MM.1S (cell line): ENCODE measurements around the gene ADIRF.

Experiments
- DNase-seq: peaks from one replicate; pipeline ENCODE4 v3.0.0-alpha.2; 2015
- H2AFZ ChIP-seq: fragments of 300-600 bp; sonication (generic); 2 replicates; pipeline ENCODE4 v1.6.0; 2016; ENCODE audit warnings: antibody characterized with exemption, low read length
- H3F3A ChIP-seq: fragments of 300-600 bp; sonication (generic); 2 replicates; pipeline ENCODE4 v1.6.1; 2016; ENCODE audit warnings: mild to moderate bottlenecking, antibody characterized with exemption, low read length, moderate library complexity, mixed read lengths; ENCODE audit not compliant: insufficient read depth
- H3K27ac ChIP-seq: fragments of 300-600 bp; sonication (generic); 2 replicates; pipeline ENCODE4 v1.5.1; 2016; ENCODE audit warnings: mild to moderate bottlenecking, low read length
- H3K27me3 ChIP-seq: fragments of 300-600 bp; sonication (generic); replicated peaks from 2 replicates; pipeline ENCODE4 v1.6.0; 2016; ENCODE audit warnings: low read length; ENCODE audit not compliant: insufficient read depth
- H3K36me3 ChIP-seq: fragments of 300-600 bp; sonication (generic); replicated peaks from 2 replicates; pipeline ENCODE4 v1.6.1; 2016; ENCODE audit warnings: mild to moderate bottlenecking, low read length, mixed read lengths; ENCODE audit not compliant: insufficient read depth
- H3K4me1 ChIP-seq: fragments of 300-600 bp; sonication (generic); 2 replicates; pipeline ENCODE4 v1.6.1; 2016; ENCODE audit warnings: low read length, mixed read lengths
- H3K4me2 ChIP-seq: fragments of 300-600 bp; sonication (generic); 2 replicates; pipeline ENCODE4 v1.6.0; 2016; ENCODE audit warnings: low read depth, low read length
- H3K4me3 ChIP-seq: fragments of 300-600 bp; sonication (generic); 2 replicates; pipeline ENCODE4 v1.5.1; 2016; ENCODE audit warnings: low read length, mixed read lengths
- H3K79me2 ChIP-seq: fragments of 300-600 bp; sonication (generic); 2 replicates; pipeline ENCODE4 v1.6.1; 2016; ENCODE audit warnings: mixed run types, low read length, mixed read lengths
- H3K9ac ChIP-seq: fragments of 300-600 bp; sonication (generic); 2 replicates; pipeline ENCODE4 v1.6.1; 2016; ENCODE audit warnings: low read length, mixed read lengths
- H3K9me2 ChIP-seq: fragments of 300-600 bp; sonication (generic); replicated peaks from 2 replicates; pipeline ENCODE4 v1.6.1; 2016; ENCODE audit warnings: mild to moderate bottlenecking, low read length, mixed read lengths; ENCODE audit not compliant: insufficient read depth
- H3K9me3 ChIP-seq: fragments of 300-600 bp; sonication (generic); replicated peaks from 2 replicates; pipeline ENCODE4 v1.6.1; 2016; ENCODE audit warnings: mild to moderate bottlenecking, low read length, mixed read lengths; ENCODE audit not compliant: insufficient read depth
- H4K20me1 ChIP-seq: fragments of 300-600 bp; sonication (generic); 2 replicates; pipeline ENCODE4 v1.6.1; 2016; ENCODE audit warnings: mild to moderate bottlenecking, low read length, moderate library complexity, mixed read lengths; ENCODE audit not compliant: insufficient read depth
- CTCF ChIP-seq: fragments of 300-600 bp; sonication (generic); IDR thresholded peaks from 2 replicates; pipeline ENCODE4 v1.5.1; 2016; ENCODE audit warnings: antibody characterized with exemption, low read length, mixed read lengths
- EZH2 ChIP-seq: fragments of 300-600 bp; sonication (generic); optimal IDR thresholded peaks from 2 replicates; pipeline ENCODE3; 2017; ENCODE audit warnings: low read depth, mild to moderate bottlenecking, antibody characterized with exemption, low read length, mixed read lengths
- EZH2phosphoT487 ChIP-seq: fragments of 300-600 bp; sonication (generic); IDR thresholded peaks from 2 replicates; pipeline ENCODE4 v1.6.1; 2018; ENCODE audit warnings: antibody characterized with exemption, low read length

The ADIRF gene

GRCh38 chr10:86962136-86962980 lies 5.9 kb upstream of the ADIRF start:
- TF ChIP-seq EZH2 (no peak), CTCF (no peak), EZH2phosphoT487 (no peak)
- DNase-seq = no peak
- no peak overlapping the region for H3K9ac ChIP-seq
- H3K4me3 ChIP-seq = no peak overlapping the region
- H3F3A ChIP-seq = no peaks in the 10 kb centered on the region
- H3K79me2 ChIP-seq = no peaks in the 10 kb centered on the region
- H3K4me2 ChIP-seq = no peak overlapping the region
- no peak overlapping the region for H2AFZ ChIP-seq
- H3K4me1 ChIP-seq = 0 out of 2 replicates have a peak, but pooled peaks cover 3% of the 10 kb centered on the region
- no peaks in the 10 kb centered on the region for H3K36me3 ChIP-seq
- H3K9me3 ChIP-seq = no peaks in the 10 kb centered on the region
- H3K27me3 ChIP-seq = no peaks in the 10 kb centered on the region
- no peak overlapping the region for H3K27ac ChIP-seq
- no peaks in the 10 kb centered on the region for H4K20me1 ChIP-seq
- H3K9me2 ChIP-seq = no peaks in the 10 kb centered on the region

- H3K9ac ChIP-seq = no peak overlapping the region
- H3K4me3 ChIP-seq = no peak overlapping the region
- TF ChIP-seq CTCF = no peak
- TF ChIP-seq EZH2 = no peak
- no peak for TF ChIP-seq EZH2phosphoT487
- H3K4me1 ChIP-seq = 0 out of 2 replicates have a peak, but pooled peaks cover 3% of the 10 kb centered on the region
- H3K79me2 ChIP-seq = no peaks in the 10 kb centered on the region
- H3K4me2 ChIP-seq = no peak overlapping the region
- H4K20me1 ChIP-seq = no peaks in the 10 kb centered on the region
- no peaks in the 10 kb centered on the region for H3K9me2 ChIP-seq
- no peaks in the 10 kb centered on the region for H3K27me3 ChIP-seq
- DNase-seq = no peak
- H3F3A ChIP-seq = no peaks in the 10 kb centered on the region
- no peak overlapping the region for H2AFZ ChIP-seq
- no peak overlapping the region for H3K27ac ChIP-seq
- no peaks in the 10 kb centered on the region for H3K9me3 ChIP-seq
- no peaks in the 10 kb centered on the region for H3K36me3 ChIP-seq
These were observed 5.3 kb upstream of the ADIRF start for GRCh38 chr10:86962981-86963310.

DNA sequence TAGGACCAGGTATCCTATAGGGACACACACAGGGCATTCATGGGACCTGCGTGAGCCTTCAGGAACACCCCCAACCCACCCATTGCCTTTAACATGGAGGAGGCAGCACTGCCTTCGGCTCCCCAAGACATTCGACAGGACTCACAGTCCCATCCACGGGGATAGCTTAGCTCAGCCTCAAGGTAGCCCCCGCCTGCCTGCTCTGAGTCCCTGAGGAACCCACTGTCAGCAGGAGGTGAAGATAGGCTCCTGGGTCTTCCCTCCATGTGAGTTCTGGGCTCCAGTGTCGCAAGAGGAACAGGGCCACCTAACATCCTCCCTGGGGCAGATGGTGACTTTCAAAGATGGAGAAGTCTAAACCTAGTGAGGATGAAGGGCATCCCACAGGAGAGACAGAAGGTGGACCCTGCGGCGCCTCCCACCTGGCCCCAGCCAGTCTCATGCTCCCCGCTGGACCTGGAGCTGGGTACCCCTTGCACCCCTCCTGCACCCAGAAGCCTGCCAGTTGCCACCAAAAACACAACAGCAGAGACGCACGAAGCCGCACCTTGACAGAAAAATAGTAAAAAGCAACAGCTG lies 4.9 kb upstream of the ADIRF start:
- no peak for TF ChIP-seq EZH2
- TF ChIP-seq CTCF = no peak
- no peak for TF ChIP-seq EZH2phosphoT487
- no peak for DNase-seq
- H3K79me2 ChIP-seq = no peaks in the 10 kb centered on the region
- H4K20me1 ChIP-seq = no peaks in the 10 kb centered on the region
- no peaks in the 10 kb centered on the region for H3K9me3 ChIP-seq
- no peak overlapping the region for H3K9ac ChIP-seq
- no peaks in the 10 kb centered on the region for H3K27me3 ChIP-seq
- no peaks in the 10 kb centered on the region for H3F3A ChIP-seq
- no peaks in the 10 kb centered on the region for H3K9me2 ChIP-seq
- H3K4me2 ChIP-seq = no peak overlapping the region
- no peak overlapping the region for H3K27ac ChIP-seq
- H3K4me1 ChIP-seq = 0 out of 2 replicates have a peak, but pooled peaks cover 3% of the 10 kb centered on the region
- H3K36me3 ChIP-seq = no peaks in the 10 kb centered on the region
- no peak overlapping the region for H2AFZ ChIP-seq
- H3K4me3 ChIP-seq = no peak overlapping the region
